SH-SY5Y (cell line): ENCODE data around the gene SPACDR.

ENCODE experiments used
- GATA2 ChIP-seq: IDR thresholded peaks from 2 replicates; pipeline ENCODE4 v1.6.1; 2011; ENCODE audit warnings: mild to moderate bottlenecking, low read depth, low read length
- GATA3 ChIP-seq: IDR thresholded peaks from 2 replicates; pipeline ENCODE4 v1.6.1; 2011; ENCODE audit warnings: low read depth, mild to moderate bottlenecking, low read length, moderate library complexity

- TF ChIP-seq GATA3 (no peak), GATA2 (no peak)
Observed at GRCh38 chr7:100449190-100449795, 14.8 kb downstream of the SPACDR start.
